Measurements from ENCODE around the gene DDN.

The DDN gene

DNA sequence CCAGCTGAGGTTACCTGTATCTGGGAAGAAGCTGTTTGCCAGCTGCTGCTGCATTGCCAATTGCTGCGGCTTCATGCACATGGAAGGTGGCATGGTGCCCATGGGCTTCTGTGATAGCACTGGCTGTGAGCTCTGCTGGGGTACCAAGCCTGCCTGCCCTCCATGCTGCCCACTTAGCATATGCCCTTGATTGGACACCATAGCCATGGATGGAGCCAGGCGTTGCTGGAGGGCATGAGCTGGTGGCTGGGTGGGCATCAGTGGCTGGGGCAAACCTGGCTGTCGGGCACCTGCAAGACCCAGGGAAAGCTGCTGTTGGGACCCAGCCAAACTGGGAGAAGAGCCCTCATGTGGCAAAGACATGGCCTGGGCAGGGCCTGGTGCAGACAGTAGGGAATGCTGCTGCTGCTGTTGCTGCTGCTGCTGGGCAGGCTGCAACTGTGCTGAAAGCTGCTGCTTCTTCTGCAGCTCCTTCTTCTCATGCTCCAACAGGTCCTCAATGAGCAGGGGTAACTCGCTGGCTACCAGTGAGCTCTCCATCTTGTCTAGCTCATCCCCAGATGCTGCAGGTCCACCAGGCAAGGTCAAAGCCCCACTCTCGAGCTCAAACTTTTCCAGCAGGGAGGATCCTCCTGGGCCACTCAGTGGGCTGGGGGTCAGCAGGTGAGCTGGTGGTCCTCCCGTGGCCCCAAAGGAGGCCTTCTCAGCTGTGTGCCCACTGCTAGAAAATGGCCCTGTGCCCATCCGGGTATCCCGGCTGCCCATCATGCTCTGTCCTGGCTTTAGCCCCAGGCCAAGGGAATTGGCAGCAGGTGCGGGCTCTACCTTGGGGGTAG is 38.2 kb upstream of the DDN start:
- DNase-seq (ENCODE audit: low read depth): no peak
- TF ChIP-seq, protein P1, sequence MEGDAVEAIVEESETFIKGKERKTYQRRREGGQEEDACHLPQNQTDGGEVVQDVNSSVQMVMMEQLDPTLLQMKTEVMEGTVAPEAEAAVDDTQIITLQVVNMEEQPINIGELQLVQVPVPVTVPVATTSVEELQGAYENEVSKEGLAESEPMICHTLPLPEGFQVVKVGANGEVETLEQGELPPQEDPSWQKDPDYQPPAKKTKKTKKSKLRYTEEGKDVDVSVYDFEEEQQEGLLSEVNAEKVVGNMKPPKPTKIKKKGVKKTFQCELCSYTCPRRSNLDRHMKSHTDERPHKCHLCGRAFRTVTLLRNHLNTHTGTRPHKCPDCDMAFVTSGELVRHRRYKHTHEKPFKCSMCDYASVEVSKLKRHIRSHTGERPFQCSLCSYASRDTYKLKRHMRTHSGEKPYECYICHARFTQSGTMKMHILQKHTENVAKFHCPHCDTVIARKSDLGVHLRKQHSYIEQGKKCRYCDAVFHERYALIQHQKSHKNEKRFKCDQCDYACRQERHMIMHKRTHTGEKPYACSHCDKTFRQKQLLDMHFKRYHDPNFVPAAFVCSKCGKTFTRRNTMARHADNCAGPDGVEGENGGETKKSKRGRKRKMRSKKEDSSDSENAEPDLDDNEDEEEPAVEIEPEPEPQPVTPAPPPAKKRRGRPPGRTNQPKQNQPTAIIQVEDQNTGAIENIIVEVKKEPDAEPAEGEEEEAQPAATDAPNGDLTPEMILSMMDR (IDR thresholded peaks at IDR 0.05; ENCODE audit: low read depth, low read length, missing control alignments): no peak
- H3K4me3 ChIP-seq (ENCODE audit: low read depth, low read length): no peak overlapping the region
- in situ Hi-C loops (cut with HindIII; ENCODE audit: low sequenced_read_pairs): no loop called here

DNA sequence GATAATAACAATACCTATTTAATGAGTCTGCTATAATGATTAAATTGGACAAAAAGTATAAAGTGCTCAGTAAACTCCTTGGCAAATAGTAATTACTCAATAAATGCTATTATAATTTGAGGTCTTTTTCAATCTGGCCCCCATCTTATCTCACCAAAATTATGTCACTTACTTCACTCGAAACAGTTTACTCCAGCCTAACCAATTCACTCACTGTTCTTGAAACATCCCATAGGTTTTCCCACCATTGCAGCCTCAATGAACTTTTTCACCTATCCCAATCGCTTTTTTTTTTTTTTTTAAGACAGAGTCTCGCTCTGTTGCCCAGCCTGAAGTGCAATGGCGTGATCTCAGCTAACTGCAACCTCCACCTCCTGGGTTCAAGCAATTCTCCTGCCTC is 36.9 kb upstream of the DDN start:
- in situ Hi-C loops (cut with HindIII; ENCODE audit: low sequenced_read_pairs): no loop called here
- no peak for DNase-seq (ENCODE audit: low read depth)
- TF ChIP-seq, protein P1 (IDR thresholded peaks at IDR 0.05; ENCODE audit: low read depth, low read length, missing control alignments): no peak

DNA sequence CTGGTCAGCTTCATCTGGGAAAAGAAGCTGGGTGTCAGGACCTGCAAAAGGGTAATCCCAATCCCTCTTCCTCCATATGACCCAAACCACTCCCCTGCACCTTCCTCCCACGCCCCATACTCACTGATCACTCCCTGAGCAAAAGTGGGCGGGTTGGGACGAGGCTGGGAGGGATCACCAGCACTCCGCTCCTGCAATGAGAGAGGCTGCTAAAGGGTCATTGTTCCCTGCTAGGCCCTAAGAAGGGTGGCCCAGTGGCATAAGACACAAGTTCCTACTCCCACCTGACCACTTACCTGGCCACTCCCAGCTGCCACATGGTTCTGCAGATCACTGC is 35.1 kb upstream of the DDN start:
- in situ Hi-C loops (cut with HindIII; ENCODE audit: low sequenced_read_pairs): no loop called here
- no peak for DNase-seq (ENCODE audit: low read depth)
- H3K4me3 ChIP-seq (ENCODE audit: low read depth, low read length): no peak overlapping the region
- TF ChIP-seq, protein P1 (IDR thresholded peaks at IDR 0.05; ENCODE audit: low read depth, low read length, missing control alignments): no peak

More for the DNA sequence above, 36.9 kb upstream of the DDN start:
- no peak overlapping the region for H3K4me3 ChIP-seq (ENCODE audit: low read depth, low read length)

DNA sequence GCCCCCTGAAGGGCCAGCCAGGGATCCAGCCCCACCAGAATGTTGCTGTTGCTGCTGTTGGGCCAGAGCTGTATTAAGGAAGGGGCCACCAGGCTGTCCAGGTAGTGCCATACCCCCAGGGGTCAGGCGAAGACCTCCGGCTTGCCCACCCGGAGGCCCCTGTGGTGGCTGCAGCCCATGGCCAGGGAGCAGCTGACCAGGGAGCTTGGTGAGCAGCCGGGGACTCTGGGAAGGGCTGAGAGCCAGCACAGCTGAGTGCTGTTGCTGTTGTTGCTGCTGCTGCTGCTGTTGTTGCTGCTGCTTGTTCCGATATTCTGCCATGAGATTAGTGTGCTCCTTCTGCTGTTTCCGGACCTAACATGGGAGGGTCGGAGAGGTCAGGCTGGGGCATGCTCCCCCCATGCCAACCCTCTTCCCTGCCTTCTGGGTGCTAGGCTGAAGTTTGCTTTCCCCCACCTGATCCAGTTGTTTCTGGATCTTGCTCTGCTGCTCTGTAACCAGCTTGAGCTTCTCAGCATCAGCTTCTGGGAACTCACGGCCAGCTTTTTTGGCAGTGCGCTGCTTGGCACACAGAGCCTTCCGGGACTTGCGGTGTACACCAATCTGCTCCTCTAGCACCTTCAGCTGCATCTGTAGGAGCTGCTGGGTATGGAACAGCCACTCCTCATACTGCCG is 34.6 kb upstream of the DDN start:
- in situ Hi-C loops (cut with HindIII; ENCODE audit: low sequenced_read_pairs): no loop called here

DNA sequence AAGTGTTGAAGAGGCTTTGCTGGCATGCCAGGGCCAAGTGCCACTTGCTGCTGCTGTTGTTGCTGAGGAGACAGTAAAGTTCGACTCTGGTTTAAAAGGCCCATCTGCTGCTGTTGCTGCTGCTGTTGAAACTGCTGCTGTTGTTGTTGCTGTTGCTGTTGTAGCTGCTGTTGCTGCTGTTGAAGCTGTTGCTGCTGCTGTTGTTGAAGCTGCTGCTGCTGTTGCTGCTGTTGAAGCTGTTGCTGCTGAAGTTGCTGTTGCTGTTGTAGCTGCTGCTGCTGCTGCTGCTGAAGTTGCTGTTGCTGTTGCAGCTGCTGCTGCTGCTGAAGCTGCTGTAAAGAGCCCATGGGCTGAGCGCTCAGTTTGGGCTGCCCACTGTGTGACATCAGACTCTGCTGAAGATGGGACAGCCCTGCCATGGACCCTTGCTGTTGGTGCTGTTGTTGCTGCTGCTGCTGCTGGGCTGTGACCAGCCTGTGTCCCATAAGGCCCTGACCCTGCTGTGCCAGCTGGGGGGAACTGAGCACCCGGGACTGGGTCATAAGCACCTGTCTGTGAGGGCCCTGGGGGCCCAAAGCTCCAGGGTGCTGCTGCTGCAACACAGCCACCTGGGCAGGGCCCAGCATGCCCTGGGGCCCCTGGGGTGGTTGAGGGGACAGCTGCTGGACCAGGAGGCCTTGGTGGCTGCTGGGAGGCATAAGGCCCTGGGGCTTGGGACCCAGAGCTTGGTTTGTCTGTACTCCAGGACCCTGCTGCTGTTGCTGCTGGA is 33.7 kb upstream of the DDN start:
- no peak overlapping the region for H3K4me3 ChIP-seq (ENCODE audit: low read depth, low read length)
- DNase-seq (ENCODE audit: low read depth): no peak
- TF ChIP-seq, protein P1 (IDR thresholded peaks at IDR 0.05; ENCODE audit: low read depth, low read length, missing control alignments): no peak
- in situ Hi-C loops (cut with HindIII; ENCODE audit: low sequenced_read_pairs): no loop called here

More for the DNA sequence above, 34.6 kb upstream of the DDN start:
- H3K4me3 ChIP-seq (ENCODE audit: low read depth, low read length): no peak overlapping the region
- DNase-seq (ENCODE audit: low read depth): no peak
- TF ChIP-seq, protein P1 (IDR thresholded peaks at IDR 0.05; ENCODE audit: low read depth, low read length, missing control alignments): no peak

DNA sequence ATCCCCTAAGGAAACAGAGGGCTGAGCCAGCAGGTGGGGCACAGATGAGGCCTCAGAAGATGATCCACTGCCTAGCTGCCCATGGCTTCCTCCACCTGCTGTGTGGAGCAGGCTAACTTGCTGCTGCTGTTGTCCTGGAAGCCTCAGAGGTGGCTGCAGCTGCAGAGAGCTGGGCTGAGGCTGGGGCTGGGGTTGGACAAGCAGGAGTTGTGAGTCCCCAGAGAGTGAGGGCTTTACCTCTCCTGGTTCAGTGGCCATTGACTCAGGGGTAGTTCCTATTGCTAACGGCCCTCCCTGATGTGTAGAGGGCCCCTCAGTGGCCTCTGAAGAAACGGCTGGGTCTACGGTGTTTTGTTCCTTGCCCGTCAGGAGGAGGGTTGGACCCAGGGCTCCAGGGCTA is 33.1 kb upstream of the DDN start:
- no peak overlapping the region for H3K4me3 ChIP-seq (ENCODE audit: low read depth, low read length)
- no peak for DNase-seq (ENCODE audit: low read depth)
- in situ Hi-C loops (cut with HindIII; ENCODE audit: low sequenced_read_pairs): no loop called here
- TF ChIP-seq, protein P1 (IDR thresholded peaks at IDR 0.05; ENCODE audit: low read depth, low read length, missing control alignments): no peak
